Eye (tissue), 1 donor: ENCODE data around the gene CLEC5A.
"Not testable (repeated sequence)": the region's sequence is repeated elsewhere in the genome, so short reads cannot be mapped to it uniquely, and the experiment has no call there.

Experiments used
- DNase-seq: peaks from one replicate; pipeline ENCODE4 v3.0.0-alpha.2; 2015

Gene CLEC5A

GRCh38 chr7:141945356-141945755 is 1.4 kb downstream of the CLEC5A start:
- DNase-seq, result no peak

GRCh38 chr7:141944811-141945210 is 2.0 kb downstream of the CLEC5A start:
- DNase-seq, result no peak

GRCh38 chr7:141943846-141944245 is 2.9 kb downstream of the CLEC5A start:
- DNase-seq, result no peak

GRCh38 chr7:141941075-141941474 is 5.7 kb downstream of the CLEC5A start:
- DNase-seq, result no peak

- no peak for DNase-seq
These were observed 16.6 kb downstream of the CLEC5A start for GRCh38 chr7:141930211-141930610.

GRCh38 chr7:141928845-141929195 is 18.0 kb downstream of the CLEC5A start:
- DNase-seq, result no peak

GRCh38 chr7:141928146-141928844 is 18.5 kb downstream of the CLEC5A start:
- DNase-seq, result no peak

- no peak for DNase-seq
These were observed 26.5 kb downstream of the CLEC5A start for GRCh38 chr7:141920281-141920680.

- no peak for DNase-seq
These were observed 30.7 kb downstream of the CLEC5A start, which contains the start of gene OR9A4 for GRCh38 chr7:141916099-141916498. OR9A4 (plus strand) TSS chr7:141916399; CDS start chr7:141918876, 2,477 bp downstream.

GRCh38 chr7:141915565-141915964 is 31.2 kb downstream of the CLEC5A start:
- DNase-seq, result no peak

GRCh38 chr7:141911391-141911790 is 35.4 kb downstream of the CLEC5A start:
- DNase-seq, result no peak

GRCh38 chr7:141906285-141906684 is 40.5 kb downstream of the CLEC5A start:
- DNase-seq, result no peak

- DNase-seq, result not testable (repeated sequence)
These were observed 47.4 kb downstream of the CLEC5A start for GRCh38 chr7:141899366-141899765.

GRCh38 chr7:141891336-141891735 is 55.4 kb downstream of the CLEC5A start:
- DNase-seq, result no peak

GRCh38 chr7:141889321-141889720 is 57.5 kb downstream of the CLEC5A start:
- no peak for DNase-seq

- no peak for DNase-seq
These were observed 62.1 kb downstream of the CLEC5A start for GRCh38 chr7:141884539-141885225.

- no peak for DNase-seq
These were observed 65.8 kb downstream of the CLEC5A start for GRCh38 chr7:141880960-141881359.

- DNase-seq, result no peak
These were observed 69.4 kb downstream of the CLEC5A start for GRCh38 chr7:141877365-141877764.
